SK-N-SH (cell line): ENCODE data around the gene MAST4. TPM values are rescaled to one million over a fixed set of nuclear protein-coding genes. Genes with fewer than 3 reads are reported as not detected.
A peak's percentile ranks its signal among the peaks of the same experiment; 100 is the strongest.

Experiments
- CTCF ChIA-PET: fragments of 300-600, 350-600 bp; formaldehyde crosslinking; extraction: SDS; loops from one replicate; lab custom pipeline; 2021; lab: Yijun Ruan, JAX
- POLR2A ChIA-PET: fragments of 350-600 bp; sonication (Branson Sonifier 250); formaldehyde crosslinking; extraction: SDS; loops from one replicate; lab custom pipeline; 2020; ENCODE audit warnings: antibody characterized with exemption, inconsistent platforms; lab: Yijun Ruan, JAX
- DNase-seq: peaks from one replicate; pipeline ENCODE4 v3.0.0; 2012
- H2AFZ ChIP-seq: fragments of 200-600 bp; sonication (generic); 2 replicates; pipeline ENCODE4 v1.8.1; 2016; ENCODE audit warnings: antibody characterized with exemption, mild to moderate bottlenecking, low read depth
- H3F3A ChIP-seq: fragments of 200-600 bp; sonication (generic); replicated peaks from 2 replicates; pipeline ENCODE3; 2016; ENCODE audit warnings: antibody characterized with exemption, mild to moderate bottlenecking; ENCODE audit not compliant: insufficient read depth
- H3K27ac ChIP-seq, 2 experiments: fragments of 200-500 bp in 1 of 2; fragments of 200-600 bp in 1 of 2; sonication (Bioruptor generic) in 1 of 2; sonication (generic), shearing (Covaris generic) in 1 of 2; 2 replicates each; pipeline versions ENCODE4 v1.5.1 to v1.6.1; 2014 to 2016; ENCODE audit warnings: low read depth in 2 of 2, inconsistent platforms in 1 of 2, low read length in 1 of 2, mild to moderate bottlenecking in 1 of 2, mixed read lengths in 1 of 2
- H3K27me3 ChIP-seq: fragments of 200-600 bp; sonication (generic), shearing (Covaris generic); 2 replicates; pipeline ENCODE4 v1.6.1; 2016; ENCODE audit warnings: mixed run types; ENCODE audit not compliant: insufficient read depth
- H3K36me3 ChIP-seq, 2 experiments: fragments of 200-500 bp in 1 of 2; fragments of 200-600 bp in 1 of 2; sonication (Bioruptor generic) in 1 of 2; sonication (generic) in 1 of 2; replicated peaks in 1 of 2; 2 replicates each; pipeline versions ENCODE3 to v1.5.1; 2014 to 2016; ENCODE audit warnings: low read length in 1 of 2, mild to moderate bottlenecking in 1 of 2; ENCODE audit not compliant: insufficient read depth in 2 of 2, control insufficient read depth in 1 of 2
- H3K4me1 ChIP-seq, 2 experiments: fragments of 200-500 bp in 1 of 2; fragments of 200-600 bp in 1 of 2; sonication (Bioruptor generic) in 1 of 2; sonication (generic), shearing (Covaris generic) in 1 of 2; 2 replicates each; pipeline versions ENCODE4 v1.5.1 to v1.6.1; 2014 to 2016; ENCODE audit warnings: low read depth in 1 of 2, low read length in 1 of 2, mixed run types in 1 of 2; ENCODE audit not compliant: insufficient read depth in 2 of 2, control insufficient read depth in 1 of 2
- H3K4me2 ChIP-seq: fragments of 200-600 bp; sonication (generic), shearing (Covaris generic); 2 replicates; pipeline ENCODE4 v1.6.1; 2017; ENCODE audit warnings: mixed run types
- H3K4me3 ChIP-seq, 2 experiments: fragments of 200-500 bp in 1 of 2; fragments of 200-600 bp in 1 of 2; sonication (Bioruptor generic) in 1 of 2; sonication (generic), shearing (Covaris generic) in 1 of 2; 2 replicates each; pipeline versions ENCODE4 v1.5.1 to v1.8.1; 2014 to 2016; ENCODE audit warnings: low read depth in 2 of 2, inconsistent platforms in 1 of 2, low read length in 1 of 2, mild to moderate bottlenecking in 1 of 2, mixed read lengths in 1 of 2, moderate library complexity in 1 of 2
- H3K79me2 ChIP-seq: fragments of 200-600 bp; sonication (generic); 2 replicates; pipeline ENCODE4 v1.8.1; 2017; ENCODE audit warnings: mild to moderate bottlenecking; ENCODE audit not compliant: insufficient read depth
- H3K9ac ChIP-seq: fragments of 200-600 bp; sonication (generic); 2 replicates; pipeline ENCODE4 v1.6.1; 2017; ENCODE audit warnings: mixed run types
- H3K9me2 ChIP-seq: fragments of 200-600 bp; sonication (generic); 2 replicates; pipeline ENCODE4 v1.6.1; 2017; ENCODE audit warnings: mixed run types
- H3K9me3 ChIP-seq: fragments of 200-600 bp; sonication (generic); 2 replicates; pipeline ENCODE4 v1.6.1; 2017; ENCODE audit warnings: mixed run types, mild to moderate bottlenecking, moderate library complexity
- H4K20me1 ChIP-seq: fragments of 200-600 bp; sonication (generic); 2 replicates; pipeline ENCODE4 v1.6.1; 2017; ENCODE audit warnings: mild to moderate bottlenecking, mixed run types; ENCODE audit not compliant: insufficient read depth
- CTCF ChIP-seq: fragments of 200-600 bp; sonication (generic); IDR thresholded peaks from 2 replicates; pipeline ENCODE4 v1.6.1; 2017; ENCODE audit warnings: antibody characterized with exemption, mild to moderate bottlenecking, moderate library complexity
- EP300 ChIP-seq, 2 experiments: IDR thresholded peaks; 2 replicates each; pipeline versions ENCODE4 v1.4.0 to v1.6.1; 2012; ENCODE audit warnings: borderline replicate concordance in 1 of 2, low read depth in 1 of 2, low read length in 1 of 2
- FOXJ3 ChIP-seq: sonication (generic); formaldehyde crosslinking; IDR thresholded peaks from 2 replicates; pipeline ENCODE4 v1.5.1; 2020; ENCODE audit warnings: mild to moderate bottlenecking, missing genetic modification reagents
- JUND ChIP-seq: IDR thresholded peaks from 2 replicates; pipeline ENCODE4 v1.4.0; 2012
- MEF2A ChIP-seq: IDR thresholded peaks from 2 replicates; pipeline ENCODE4 v1.4.0; 2012; ENCODE audit warnings: low read depth, borderline replicate concordance
- MXI1 ChIP-seq: IDR thresholded peaks from 2 replicates; pipeline ENCODE4 v1.6.1; 2012; ENCODE audit warnings: mild to moderate bottlenecking, low read depth, low read length, improper control_type of control experiment
- NRF1 ChIP-seq: IDR thresholded peaks from 2 replicates; pipeline ENCODE4 v1.6.1; 2012; ENCODE audit warnings: low read depth, mild to moderate bottlenecking, low read length
- RAD21 ChIP-seq: IDR thresholded peaks from 2 replicates; pipeline ENCODE4 v1.6.1; 2012; ENCODE audit warnings: mild to moderate bottlenecking, low read length
- REST ChIP-seq: IDR thresholded peaks from 2 replicates; pipeline ENCODE4 v1.6.1; 2012; ENCODE audit warnings: mild to moderate bottlenecking, low read depth, low read length, moderate library complexity
- USF1 ChIP-seq: IDR thresholded peaks from 2 replicates; pipeline ENCODE4 v1.4.0; 2012; ENCODE audit warnings: low read depth, borderline replicate concordance
- USF2 ChIP-seq: fragments of 150-350 bp; IDR thresholded peaks from 2 replicates; pipeline ENCODE4 v1.6.1; 2017; ENCODE audit warnings: antibody characterized with exemption, low read length, low read depth, borderline replicate concordance
- WGBS: methylation state at CpG from one replicate; pipeline ENCODE4 v1.1.6; 2017; ENCODE audit warnings: low lambda C conversion rate; 5-methylcytosine and 5-hydroxymethylcytosine counted together
- polyA plus RNA-seq, 3 experiments: library from polyadenylated mRNA; depleted of rRNA; stranded (reverse); fragments of >200 nt; gene quantifications; 2 replicates each; pipeline ENCODE4 v1.2.3, GENCODE V29; 2012

MAST4 gene
- polyA plus RNA-seq, 1 of the 3 experiments (the other 2 are of a cell fraction): 2.2 TPM

DNA sequence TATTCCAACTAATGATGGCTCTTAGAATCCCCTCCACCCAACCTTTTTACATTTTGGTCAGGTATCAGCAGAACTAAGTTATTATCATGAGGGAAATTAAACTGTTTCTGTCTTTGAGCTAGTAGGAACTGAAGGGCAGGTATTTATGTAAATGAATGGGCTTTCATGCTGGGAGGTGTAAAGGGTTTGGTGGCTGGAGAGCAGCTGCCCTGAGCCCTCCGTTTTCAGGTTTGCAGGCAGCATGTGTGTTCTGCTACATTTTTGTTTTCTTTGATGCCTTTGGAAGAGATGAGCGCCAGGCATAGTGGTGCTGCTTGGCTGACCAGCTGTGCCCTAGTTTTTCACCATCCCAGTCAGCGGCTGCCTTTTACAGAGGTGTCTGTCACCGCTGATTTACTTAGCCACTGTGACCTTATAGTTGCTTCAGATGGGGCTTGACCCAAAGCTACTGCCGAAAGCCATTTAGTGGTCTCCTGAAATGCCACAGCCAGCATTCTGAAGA, 231.9 kb downstream of the MAST4 start:
- no peak for TF ChIP-seq USF1
- TF ChIP-seq CTCF: no peak
- 24% methylated on average over 5 of the region's 5 CpGs for WGBS
- H3K27me3 ChIP-seq: peaks cover 5% of the 10 kb centered on the region; the same call in 1 of the 2 replicates
- peak overlapping the region; percentile 81 for H3K4me2 ChIP-seq
- peak overlapping the region; percentile 45 to 60; a peak in 3 of 4 replicates for H3K4me3 ChIP-seq
- peaks cover 7 to 13% of the 10 kb centered on the region in 2 experiments; a peak in 3 of 4 replicates for H3K4me1 ChIP-seq
- H3K9ac ChIP-seq: no peak overlapping the region
- no peak for DNase-seq
- H2AFZ ChIP-seq: peak overlapping the region; percentile 63; the same call in 1 of the 2 replicates
- H3K9me3 ChIP-seq: no peaks in the 10 kb centered on the region
- no peaks in the 10 kb centered on the region for H3K36me3 ChIP-seq
- H3K27ac ChIP-seq: no peak overlapping the region; a peak in 1 of 4 replicates
- CTCF ChIA-PET: interaction anchor here (0.9 to 6.4 kb wide), 6 partner anchors 9 to 542 kb away, joined by 3 to 76 read pairs (median 4); no protein-coding TSS in a partner anchor
- H3F3A ChIP-seq: no peaks in the 10 kb centered on the region
- POLR2A ChIA-PET: interaction anchor here (1.3 kb wide), 1 partner anchor 21 kb away, joined by 4 read pairs; no protein-coding TSS in a partner anchor
- no peaks in the 10 kb centered on the region for H3K9me2 ChIP-seq
- H4K20me1 ChIP-seq: no peaks in the 10 kb centered on the region
- no peaks in the 10 kb centered on the region for H3K79me2 ChIP-seq

GRCh38 chr5:66828548-66829357, 232.6 kb downstream of the MAST4 start:
- peaks cover 5% of the 10 kb centered on the region; the same call in 1 of the 2 replicates for H3K27me3 ChIP-seq
- H3K4me2 ChIP-seq: peak overlapping the region; percentile 81
- WGBS: 16% methylated on average over 17 of the region's 21 CpGs
- no peaks in the 10 kb centered on the region for H3F3A ChIP-seq
- no peak overlapping the region; a peak in 1 of 4 replicates for H3K27ac ChIP-seq
- no peak overlapping the region for H3K9ac ChIP-seq
- H3K9me3 ChIP-seq: no peaks in the 10 kb centered on the region
- no peaks in the 10 kb centered on the region for H3K79me2 ChIP-seq
- H3K4me3 ChIP-seq: peak overlapping the region; percentile 45 to 60
- no peaks in the 10 kb centered on the region for H3K9me2 ChIP-seq
- ChIA-PET CTCF (interaction anchor here (1.3 to 6.4 kb wide), 8 partner anchors 8 to 542 kb away, joined by 3 to 76 read pairs (median 6); no protein-coding TSS in a partner anchor), POLR2A (interaction anchor here (1.3 kb wide), 1 partner anchor 20 kb away, joined by 4 read pairs; no protein-coding TSS in a partner anchor)
- H4K20me1 ChIP-seq: no peaks in the 10 kb centered on the region
- peak; percentile 39 for DNase-seq
- peak overlapping the region; percentile 63; the same call in 1 of the 2 replicates for H2AFZ ChIP-seq
- no peaks in the 10 kb centered on the region for H3K36me3 ChIP-seq
- H3K4me1 ChIP-seq: peaks cover 7 to 13% of the 10 kb centered on the region in 2 experiments; a peak in 3 of 4 replicates
- TF ChIP-seq NRF1 (no peak), MXI1 (peak; percentile 39; the same call in 1 of the 2 replicates)

- Histone ChIP-seq H3K9ac (no peak overlapping the region), H3K36me3 (no peaks in the 10 kb centered on the region), H3K79me2 (no peaks in the 10 kb centered on the region), H3K27me3 (peaks cover 5% of the 10 kb centered on the region; the same call in 1 of the 2 replicates), H3K4me1 (peaks cover 7 to 13% of the 10 kb centered on the region in 2 experiments; a peak in 3 of 4 replicates), H3K9me2 (no peaks in the 10 kb centered on the region), H3K4me3 (peak overlapping the region; percentile 45 to 60), H3F3A (no peaks in the 10 kb centered on the region), H4K20me1 (no peaks in the 10 kb centered on the region), H3K27ac (no peak overlapping the region), H2AFZ (peak overlapping the region; percentile 63; the same call in 1 of the 2 replicates), H3K9me3 (no peaks in the 10 kb centered on the region), H3K4me2 (peak overlapping the region; percentile 81)
- POLR2A ChIA-PET: no interaction called here
- CTCF ChIA-PET: interaction anchor here (1.3 to 6.4 kb wide), 7 partner anchors 10 to 523 kb away, joined by 3 to 76 read pairs (median 5); no protein-coding TSS in a partner anchor
- no peak for DNase-seq
- no peak for TF ChIP-seq EP300 (IDR thresholded peaks at IDR 0.05; ENCODE audit: borderline replicate concordance in 1 of 2, low read depth in 1 of 2, low read length in 1 of 2)
- TF ChIP-seq MEF2A: no peak
- no peak for TF ChIP-seq FOXJ3 (CRISPR knock-in tag)
- TF ChIP-seq REST: no peak
- no peak for TF ChIP-seq JUND
- no peak for TF ChIP-seq USF2
- no peak for TF ChIP-seq RAD21
Observed at GRCh38 chr5:66829358-66829674, 233.1 kb downstream of the MAST4 start.
